SK-N-SH treated with all-trans-retinoic acid at 6 μM for 48 hours (cell line): ENCODE results near the gene DUSP12.
"Not testable (repeated sequence)": the region's sequence is repeated elsewhere in the genome, so short reads cannot be mapped to it uniquely, and the experiment has no call there.

Experiments used
- ATAC-seq: fragments of 200-7000 bp; cut with Tn5 transposase; 3 replicates; pipeline ENCODE4 v1.9.1; 2020; ENCODE audit warnings: mild to moderate bottlenecking, moderate library complexity
- BACH2 ChIP-seq: fragments of 250-450 bp; sonication (Bioruptor Pico); IDR thresholded peaks from 2 replicates; pipeline ENCODE4 v1.9.0; 2021; ENCODE audit warnings: mild to moderate bottlenecking, borderline replicate concordance
- CSDC2 ChIP-seq: fragments of 250-450 bp; sonication (Bioruptor Pico); IDR thresholded peaks from 2 replicates; pipeline ENCODE4 v1.5.0; 2020; ENCODE audit warnings: mild to moderate bottlenecking, moderate library complexity
- CSRNP3 ChIP-seq: fragments of 250-450 bp; sonication (Bioruptor Pico); IDR thresholded peaks from 2 replicates; pipeline ENCODE4 v1.5.1; 2021; ENCODE audit warnings: mild to moderate bottlenecking, moderate library complexity
- OSR1 ChIP-seq: fragments of 250-450 bp; sonication (Bioruptor Pico); IDR thresholded peaks from 2 replicates; pipeline ENCODE4 v1.8.0; 2022; ENCODE audit warnings: moderate library complexity, mild to moderate bottlenecking, inconsistent platforms
- PATZ1 ChIP-seq: fragments of 250-450 bp; sonication (Bioruptor Pico); IDR thresholded peaks from 2 replicates; pipeline ENCODE4 v1.8.0; 2020; ENCODE audit warnings: mild to moderate bottlenecking, moderate library complexity, borderline replicate concordance
- POU6F1 ChIP-seq: fragments of 250-450 bp; sonication (Bioruptor Pico); IDR thresholded peaks from 2 replicates; pipeline ENCODE4 v1.8.0; 2021; ENCODE audit warnings: low read depth, mild to moderate bottlenecking, moderate library complexity, borderline replicate concordance
- RARB ChIP-seq: fragments of 250-450 bp; sonication (Bioruptor Pico); IDR thresholded peaks from 2 replicates; pipeline ENCODE4 v1.8.0; 2021; ENCODE audit warnings: mild to moderate bottlenecking, moderate library complexity
- SNAI2 ChIP-seq: fragments of 250-450 bp; sonication (Bioruptor Pico); IDR thresholded peaks from 2 replicates; pipeline ENCODE4 v1.5.0; 2020; ENCODE audit warnings: mild to moderate bottlenecking, moderate library complexity
- TOX ChIP-seq: fragments of 250-450 bp; sonication (Bioruptor Pico); IDR thresholded peaks from 2 replicates; pipeline ENCODE4 v1.8.0; 2021; ENCODE audit warnings: mild to moderate bottlenecking, moderate library complexity, borderline replicate concordance
- TSHZ2 ChIP-seq: fragments of 250-450 bp; sonication (Bioruptor Pico); IDR thresholded peaks from 2 replicates; pipeline ENCODE4 v1.5.0; 2020; ENCODE audit warnings: mild to moderate bottlenecking, moderate library complexity
- ZC3H10 ChIP-seq: fragments of 250-450 bp; sonication (Bioruptor Pico); IDR thresholded peaks from 2 replicates; pipeline ENCODE4 v1.5.1; 2021; ENCODE audit warnings: mild to moderate bottlenecking, moderate library complexity
- ZFP3 ChIP-seq: fragments of 250-450 bp; sonication (Bioruptor Pico); IDR thresholded peaks from 2 replicates; pipeline ENCODE4 v1.5.0; 2020; ENCODE audit warnings: mild to moderate bottlenecking, moderate library complexity
- ZFP30 ChIP-seq: fragments of 450-650 bp; formaldehyde crosslinking; IDR thresholded peaks from 2 replicates; pipeline ENCODE4 v1.5.0; 2022; ENCODE audit warnings: mild to moderate bottlenecking, moderate library complexity
- ZNF565 ChIP-seq: fragments of 450-650 bp; formaldehyde crosslinking; conservative IDR thresholded peaks from 2 replicates; pipeline ENCODE4 v1.5.0; 2020; ENCODE audit warnings: low read depth, mild to moderate bottlenecking, moderate library complexity
- ZNF70 ChIP-seq: fragments of 450-650 bp; formaldehyde crosslinking; IDR thresholded peaks from 2 replicates; pipeline ENCODE4 v1.5.0; 2020; ENCODE audit warnings: mild to moderate bottlenecking, moderate library complexity
- ZNF8 ChIP-seq: fragments of 450-650 bp; formaldehyde crosslinking; IDR thresholded peaks from 2 replicates; pipeline ENCODE4 v1.5.0; 2020; ENCODE audit warnings: mild to moderate bottlenecking, moderate library complexity

The DUSP12 gene

GRCh38 chr1:161768986-161769672, 19.5 kb downstream of the DUSP12 start:
- no peak for ATAC-seq
- TF ChIP-seq OSR1 (no peak), SNAI2 (CRISPR knock-in tag) (no peak), PATZ1 (CRISPR knock-in tag) (no peak), ZC3H10 (CRISPR knock-in tag) (no peak), CSRNP3 (CRISPR knock-in tag) (no peak), ZNF565 (CRISPR knock-in tag) (no peak), RARB (no peak), CSDC2 (CRISPR knock-in tag) (no peak), TOX (CRISPR knock-in tag) (no peak), ZNF70 (CRISPR knock-in tag) (no peak), ZFP3 (CRISPR knock-in tag) (no peak), BACH2 (CRISPR knock-in tag) (no peak), ZNF8 (CRISPR knock-in tag) (no peak), TSHZ2 (CRISPR knock-in tag) (no peak)

- ATAC-seq, result not testable (repeated sequence)
These were observed 20.1 kb downstream of the DUSP12 start for GRCh38 chr1:161769673-161770045.

GRCh38 chr1:161770250-161770649, 20.7 kb downstream of the DUSP12 start:
- no peak for TF ChIP-seq RARB
- no peak for TF ChIP-seq CSDC2 (CRISPR knock-in tag)
- no peak for TF ChIP-seq TOX (CRISPR knock-in tag)
- no peak for TF ChIP-seq SNAI2 (CRISPR knock-in tag)
- TF ChIP-seq OSR1, result no peak
- TF ChIP-seq ZNF70 (CRISPR knock-in tag), result no peak
- no peak for TF ChIP-seq ZC3H10 (CRISPR knock-in tag)
- TF ChIP-seq ZNF565 (CRISPR knock-in tag), result no peak
- no peak for TF ChIP-seq POU6F1 (CRISPR knock-in tag)
- TF ChIP-seq ZFP3 (CRISPR knock-in tag), result no peak
- ATAC-seq, result no peak

- no peak for ATAC-seq
- TF ChIP-seq ZFP30 (CRISPR knock-in tag) (no peak), ZNF565 (CRISPR knock-in tag) (no peak), POU6F1 (CRISPR knock-in tag) (no peak)
These were observed 21.6 kb downstream of the DUSP12 start for GRCh38 chr1:161771161-161771560.
